Tibial nerve (tissue), 4 donors: Measurements from ENCODE around the gene FNBP1. TPM values are rescaled to one million over a fixed set of nuclear protein-coding genes. Genes with fewer than 3 reads are reported as not detected.

Source experiments
- DNase-seq, 2 donors: peaks; one replicate each; pipeline ENCODE4 v3.0.0-alpha.2; 2019; ENCODE audit warnings: low spot score in 2 of 2
- H3K27ac ChIP-seq, 4 donors: fragments of 200-600 bp; sonication (generic) in 3 of 4; one replicate each; pipeline ENCODE4 v1.5.1; 2017 to 2019; ENCODE audit warnings: mild to moderate bottlenecking in 1 of 4
- H3K27me3 ChIP-seq, 2 donors: fragments of 200-600 bp; sonication (generic) in 1 of 2; one replicate each; pipeline versions ENCODE4 v1.5.1 to v1.6.0; 2017 to 2019
- H3K36me3 ChIP-seq, 3 donors: fragments of 200-600 bp; sonication (generic); one replicate each; pipeline ENCODE4 v1.5.1; 2018 to 2019
- H3K4me1 ChIP-seq, 4 donors: fragments of 200-600 bp; sonication (generic) in 3 of 4; one replicate each; pipeline ENCODE4 v1.5.1; 2017 to 2019
- H3K4me3 ChIP-seq, 4 donors: fragments of 200-600 bp; sonication (generic) in 3 of 4; one replicate each; pipeline ENCODE4 v1.5.1; 2017 to 2019; ENCODE audit warnings: mild to moderate bottlenecking in 1 of 4, moderate library complexity in 1 of 4
- H3K9me3 ChIP-seq, 4 donors: fragments of 200-600 bp; sonication (generic) in 3 of 4; one replicate each; pipeline ENCODE4 v1.5.1; 2017 to 2019
- EP300 ChIP-seq, 2 donors: sonication (generic); formaldehyde crosslinking; IDR thresholded peaks; one replicate each; pipeline ENCODE4 v1.6.1; 2017; ENCODE audit warnings: antibody characterized with exemption in 2 of 2, mild to moderate bottlenecking in 1 of 2
- POLR2A ChIP-seq, 2 donors: fragments of 450-650 bp; IDR thresholded peaks; one replicate each; pipeline ENCODE4 v1.6.1; 2017; ENCODE audit warnings: antibody characterized with exemption in 2 of 2, mild to moderate bottlenecking in 2 of 2, moderate library complexity in 2 of 2
- WGBS, 2 donors: methylation state at CpG; one replicate each; pipeline ENCODE4 v1.1.5; 2018; 5-methylcytosine and 5-hydroxymethylcytosine counted together
- total RNA-seq, 4 donors: library from RNA; depleted of rRNA; stranded (reverse); fragments of >200 nt; gene quantifications; one replicate each; pipeline ENCODE4 v1.1.0, GENCODE V29; 2016
- TF ChIP-seq, protein P1 (sequence below), 5 experiments: fragments of 200-600 bp in 3 of 5; fragments of 450-650 bp in 2 of 5; sonication (generic) in 3 of 5; IDR thresholded peaks; one replicate each; pipeline ENCODE4 v1.5.1; 2016 to 2019; ENCODE audit warnings: antibody characterized with exemption in 5 of 5, mild to moderate bottlenecking in 3 of 5, moderate library complexity in 2 of 5

The FNBP1 gene
- total RNA-seq, 4 donors from 2014 or later, result 77.0 to 114 (median 86.4) TPM

DNA sequence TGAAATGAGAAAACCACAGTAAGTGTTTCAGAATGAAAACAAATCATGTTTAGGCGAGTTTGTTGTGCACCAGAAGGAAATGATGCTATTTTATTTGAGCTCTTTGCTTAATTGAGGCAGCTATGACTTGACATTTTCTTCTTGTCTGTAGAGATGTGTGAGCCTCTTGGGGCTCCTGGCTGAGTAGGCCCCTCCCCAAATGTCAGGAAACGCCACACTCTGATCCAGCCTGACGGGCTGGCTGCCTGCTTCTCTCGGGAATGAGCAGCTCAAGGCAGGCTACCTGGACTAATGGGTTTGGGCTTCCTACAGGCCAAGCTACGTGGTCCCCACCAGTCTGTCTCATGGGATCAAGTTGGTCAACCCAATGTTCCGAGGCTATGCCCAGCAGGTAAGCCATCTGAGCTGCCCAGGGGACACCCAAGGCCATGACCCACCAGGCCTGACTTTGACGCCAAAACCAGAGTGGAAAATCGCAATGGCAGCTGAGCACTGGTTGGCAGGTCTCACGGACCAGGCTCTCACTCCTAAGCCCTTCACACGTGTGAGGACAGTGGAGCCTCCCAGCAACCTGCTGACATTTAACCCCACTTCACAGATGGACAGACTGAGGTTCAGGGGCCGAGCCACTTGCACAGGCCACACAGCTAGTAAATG, 177.9 kb downstream of the FNBP1 start:
- H3K4me3 ChIP-seq, result no peak overlapping the region
- H3K27me3 ChIP-seq, result no peaks in the 10 kb centered on the region
- H3K9me3 ChIP-seq, result no peaks in the 10 kb centered on the region
- TF ChIP-seq, protein P1, sequence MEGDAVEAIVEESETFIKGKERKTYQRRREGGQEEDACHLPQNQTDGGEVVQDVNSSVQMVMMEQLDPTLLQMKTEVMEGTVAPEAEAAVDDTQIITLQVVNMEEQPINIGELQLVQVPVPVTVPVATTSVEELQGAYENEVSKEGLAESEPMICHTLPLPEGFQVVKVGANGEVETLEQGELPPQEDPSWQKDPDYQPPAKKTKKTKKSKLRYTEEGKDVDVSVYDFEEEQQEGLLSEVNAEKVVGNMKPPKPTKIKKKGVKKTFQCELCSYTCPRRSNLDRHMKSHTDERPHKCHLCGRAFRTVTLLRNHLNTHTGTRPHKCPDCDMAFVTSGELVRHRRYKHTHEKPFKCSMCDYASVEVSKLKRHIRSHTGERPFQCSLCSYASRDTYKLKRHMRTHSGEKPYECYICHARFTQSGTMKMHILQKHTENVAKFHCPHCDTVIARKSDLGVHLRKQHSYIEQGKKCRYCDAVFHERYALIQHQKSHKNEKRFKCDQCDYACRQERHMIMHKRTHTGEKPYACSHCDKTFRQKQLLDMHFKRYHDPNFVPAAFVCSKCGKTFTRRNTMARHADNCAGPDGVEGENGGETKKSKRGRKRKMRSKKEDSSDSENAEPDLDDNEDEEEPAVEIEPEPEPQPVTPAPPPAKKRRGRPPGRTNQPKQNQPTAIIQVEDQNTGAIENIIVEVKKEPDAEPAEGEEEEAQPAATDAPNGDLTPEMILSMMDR (IDR thresholded peaks at IDR 0.05), result no peak
- TF ChIP-seq POLR2A (IDR thresholded peaks at IDR 0.05) (no peak), EP300 (IDR thresholded peaks at IDR 0.05) (no peak)
- WGBS, 2 donors, result 56 to 60% methylated on average over 9 to 11 of the region's 11 CpGs
- DNase-seq, result no peak
- no peak overlapping the region for H3K27ac ChIP-seq
- H3K36me3 ChIP-seq, result peaks cover 3 to 94% (median 20%) of the 10 kb centered on the region in 3 donors
- no peaks in the 10 kb centered on the region for H3K4me1 ChIP-seq

DNA sequence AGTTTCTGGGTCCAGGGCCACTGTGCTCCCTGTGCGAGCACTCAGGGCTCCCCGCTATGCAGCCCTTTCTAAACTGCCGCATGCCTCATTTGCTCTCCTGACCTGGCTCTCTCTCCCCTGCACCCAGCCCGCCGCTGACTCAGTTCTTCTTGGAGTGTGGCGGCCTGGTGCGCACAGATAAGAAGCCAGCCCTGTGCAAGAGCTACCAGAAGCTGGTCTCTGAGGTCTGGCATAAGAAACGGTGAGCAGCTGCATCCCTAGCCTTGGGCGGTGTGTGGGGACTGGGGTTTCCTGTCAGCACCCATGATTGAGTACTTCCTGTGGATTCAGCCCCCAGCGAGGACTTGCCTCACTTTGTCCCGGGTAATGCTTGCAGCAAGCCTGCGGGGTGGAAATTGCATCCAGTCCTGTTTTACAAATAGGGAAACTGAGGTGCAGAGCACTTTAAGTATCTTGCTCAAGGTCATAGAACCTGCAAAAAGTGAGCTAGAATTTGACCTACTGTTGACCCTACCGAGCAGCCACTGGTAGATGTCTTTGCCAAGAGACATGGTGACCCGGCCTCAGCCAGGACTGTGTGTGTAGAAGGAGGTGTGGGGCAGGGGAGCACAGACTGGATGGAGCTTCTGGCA, 179.8 kb downstream of the FNBP1 start:
- 59 to 81% methylated on average over 12 to 14 of the region's 14 CpGs for WGBS, 2 donors
- peaks cover 3 to 87% (median 25%) of the 10 kb centered on the region in 3 donors for H3K36me3 ChIP-seq
- TF ChIP-seq, protein P1 (IDR thresholded peaks at IDR 0.05), result no peak
- TF ChIP-seq POLR2A (IDR thresholded peaks at IDR 0.05) (no peak), EP300 (IDR thresholded peaks at IDR 0.05) (no peak)
- H3K4me1 ChIP-seq, result no peaks in the 10 kb centered on the region
- H3K4me3 ChIP-seq, result no peak overlapping the region
- H3K27ac ChIP-seq, result no peak overlapping the region
- H3K27me3 ChIP-seq, result no peaks in the 10 kb centered on the region
- no peak for DNase-seq
- no peaks in the 10 kb centered on the region for H3K9me3 ChIP-seq

DNA sequence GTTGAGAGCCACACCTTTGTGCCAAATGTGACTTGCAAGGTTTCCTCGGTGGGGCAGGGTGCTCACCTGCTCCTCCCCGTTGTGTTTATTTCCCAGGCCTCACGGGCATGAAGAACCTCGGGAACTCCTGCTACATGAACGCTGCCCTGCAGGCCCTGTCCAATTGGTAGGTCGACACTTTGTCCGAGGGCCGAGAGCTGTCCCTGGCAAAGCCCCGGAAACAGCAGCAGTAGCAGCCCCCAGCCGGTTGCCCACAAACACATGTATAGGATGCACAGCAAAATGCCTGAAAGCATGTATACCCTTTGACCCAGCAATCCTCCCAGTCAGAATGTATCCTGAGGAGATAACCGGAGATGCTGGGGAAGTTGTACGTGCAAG, 181.6 kb downstream of the FNBP1 start:
- no peaks in the 10 kb centered on the region for H3K27me3 ChIP-seq
- no peak for DNase-seq
- no peaks in the 10 kb centered on the region for H3K9me3 ChIP-seq
- no peak overlapping the region for H3K4me3 ChIP-seq
- no peak overlapping the region for H3K27ac ChIP-seq
- TF ChIP-seq, protein P1 (IDR thresholded peaks at IDR 0.05), result no peak
- TF ChIP-seq POLR2A (IDR thresholded peaks at IDR 0.05) (no peak), EP300 (IDR thresholded peaks at IDR 0.05) (no peak)
- H3K36me3 ChIP-seq, result peaks cover 3 to 87% (median 27%) of the 10 kb centered on the region in 3 donors
- H3K4me1 ChIP-seq, result no peaks in the 10 kb centered on the region
- WGBS, 2 donors, result 84 to 88% methylated on average over 10 to 11 of the region's 12 CpGs

DNA sequence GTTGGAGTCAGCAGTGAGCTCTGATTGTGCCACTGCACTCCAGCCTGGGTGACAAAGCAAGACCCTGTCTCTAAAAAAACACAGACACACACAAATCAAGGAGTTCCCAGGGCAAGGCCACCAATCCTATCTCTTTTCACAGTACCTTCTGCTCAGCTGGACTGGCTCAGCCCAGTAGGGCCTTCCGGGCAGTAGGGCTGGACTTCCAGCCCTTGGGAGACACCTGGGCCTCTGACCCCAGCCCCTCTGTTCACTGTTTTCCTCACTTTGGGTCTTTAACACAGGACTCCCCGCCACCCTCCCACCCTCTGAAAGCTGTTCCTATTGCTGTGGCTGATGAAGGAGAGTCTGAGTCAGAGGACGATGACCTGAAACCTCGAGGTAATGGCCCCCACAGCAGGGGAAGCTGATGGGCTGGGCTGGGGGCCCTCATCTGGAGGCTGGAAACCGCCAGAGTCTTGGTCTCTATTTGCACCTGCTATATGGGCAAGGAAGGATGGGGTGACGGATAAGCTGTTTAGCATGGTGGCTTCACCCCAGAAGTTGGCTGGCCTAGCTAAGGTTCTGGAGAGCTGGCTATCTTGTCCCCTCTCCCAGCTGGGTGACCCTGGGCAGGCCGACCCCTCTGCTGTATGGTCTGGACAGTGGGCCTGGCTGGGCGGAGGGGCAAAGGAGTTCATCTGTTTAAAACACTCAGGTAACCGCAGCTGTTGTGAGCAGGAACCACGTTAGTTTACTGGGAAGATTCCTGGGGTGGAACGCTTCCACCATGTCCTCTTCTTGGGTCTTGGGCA, 182.1 kb downstream of the FNBP1 start:
- Histone ChIP-seq H3K36me3 (peaks cover 3 to 87% (median 27%) of the 10 kb centered on the region in 3 donors), H3K27ac (no peak overlapping the region), H3K9me3 (no peaks in the 10 kb centered on the region), H3K4me3 (no peak overlapping the region), H3K27me3 (no peaks in the 10 kb centered on the region), H3K4me1 (peaks cover 0 to 2% (median 0%) of the 10 kb centered on the region in 4 donors)
- no peak for TF ChIP-seq EP300 (IDR thresholded peaks at IDR 0.05)
- TF ChIP-seq, protein P1 (IDR thresholded peaks at IDR 0.05), result no peak
- no peak for TF ChIP-seq POLR2A (IDR thresholded peaks at IDR 0.05)
- DNase-seq, result no peak
- WGBS, 2 donors, result 75 to 76% methylated on average over 11 of the region's 11 CpGs
